HepG2 (cell line): ENCODE data around the gene CABLES1. TPM values are rescaled to one million over a fixed set of nuclear protein-coding genes. Genes with fewer than 3 reads are reported as not detected.

Source experiments
- BCL6 ChIP-seq: IDR thresholded peaks from 2 replicates; pipeline ENCODE4 v1.6.1; 2016; ENCODE audit warnings: missing genetic modification reagents, missing compliant biosample characterization
- CREB1 ChIP-seq, 2 experiments: fragments of 450-650 bp in 1 of 2; IDR thresholded peaks; 2 replicates each; pipeline ENCODE4 v1.6.1; 2016 to 2017; ENCODE audit warnings: control low read depth in 1 of 2, mild to moderate bottlenecking in 1 of 2, missing compliant biosample characterization in 1 of 2, missing genetic modification characterization in 1 of 2
- HHEX ChIP-seq: IDR thresholded peaks from 2 replicates; pipeline ENCODE4 v1.6.1; 2016; ENCODE audit warnings: control low read depth
- HNRNPUL1 ChIP-seq: fragments of 200-400 bp; formaldehyde crosslinking; IDR thresholded peaks from 2 replicates; pipeline ENCODE4 v1.6.1; 2017; ENCODE audit warnings: low read depth, mild to moderate bottlenecking, low read length, moderate library complexity
- KLF15 ChIP-seq: sonication (generic); formaldehyde crosslinking; IDR thresholded peaks from 2 replicates; pipeline ENCODE4 v1.8.1; 2023; ENCODE audit warnings: borderline replicate concordance, mild to moderate bottlenecking, inconsistent platforms, missing genetic modification reagents, mixed read lengths
- MBD4 ChIP-seq: IDR thresholded peaks from 2 replicates; pipeline ENCODE4 v1.6.1; 2012; ENCODE audit warnings: low read length, inconsistent platforms, borderline replicate concordance
- MTA3 ChIP-seq: sonication (generic); formaldehyde crosslinking; IDR thresholded peaks from 2 replicates; pipeline ENCODE4 v1.4.0; 2020; ENCODE audit warnings: missing genetic modification reagents
- PHB2 ChIP-seq: fragments of 450-650 bp; IDR thresholded peaks from 2 replicates; pipeline ENCODE4 v1.6.1; 2018; ENCODE audit not compliant: partially characterized antibody
- POLR2A ChIP-seq, 2 experiments: IDR thresholded peaks; 2 replicates each; pipeline ENCODE4 v1.6.1; 2011; ENCODE audit warnings: low read depth in 2 of 2, low read length in 2 of 2, mild to moderate bottlenecking in 1 of 2, moderate library complexity in 1 of 2; ENCODE audit not compliant: insufficient read depth in 1 of 2
- SIN3A ChIP-seq: IDR thresholded peaks from 2 replicates; pipeline ENCODE4 v1.6.1; 2011; ENCODE audit warnings: low read depth, mild to moderate bottlenecking, control low read depth, low read length, borderline replicate concordance
- U2AF2 ChIP-seq: fragments of 200-400 bp; formaldehyde crosslinking; IDR thresholded peaks from 2 replicates; pipeline ENCODE4 v1.6.1; 2017; ENCODE audit warnings: low read depth, mild to moderate bottlenecking, low read length
- ZFAT ChIP-seq: sonication (generic); formaldehyde crosslinking; conservative IDR thresholded peaks from 2 replicates; pipeline ENCODE4 v1.8.1; 2023; ENCODE audit warnings: missing genetic modification reagents, inconsistent platforms
- ZFP36L1 ChIP-seq: sonication (generic); formaldehyde crosslinking; IDR thresholded peaks from 2 replicates; pipeline ENCODE4 v1.8.0; 2022; ENCODE audit warnings: mild to moderate bottlenecking, missing genetic modification reagents, moderate library complexity
- ZNF720 ChIP-seq: sonication (generic); formaldehyde crosslinking; IDR thresholded peaks from 2 replicates; pipeline ENCODE4 v1.4.0; 2020; ENCODE audit warnings: missing genetic modification reagents
- ZNF737 ChIP-seq: sonication (generic); formaldehyde crosslinking; IDR thresholded peaks from 2 replicates; pipeline ENCODE4 v1.5.0; 2020; ENCODE audit warnings: missing genetic modification reagents, mild to moderate bottlenecking, borderline replicate concordance
- ZNF768 ChIP-seq: sonication (generic); formaldehyde crosslinking; IDR thresholded peaks from 2 replicates; pipeline ENCODE4 v1.4.0; 2020; ENCODE audit warnings: missing genetic modification reagents
- ZNF775 ChIP-seq: sonication (generic); formaldehyde crosslinking; IDR thresholded peaks from 2 replicates; pipeline ENCODE4 v1.4.0; 2020; ENCODE audit warnings: missing genetic modification reagents, mild to moderate bottlenecking, moderate library complexity, borderline replicate concordance
- ZNF781 ChIP-seq: sonication (generic); formaldehyde crosslinking; IDR thresholded peaks from 2 replicates; pipeline ENCODE4 v1.5.1; 2020; ENCODE audit warnings: borderline replicate concordance, mild to moderate bottlenecking, missing genetic modification reagents; ENCODE audit errors: not compliant biosample characterization
- ZNF839 ChIP-seq: sonication (generic); formaldehyde crosslinking; IDR thresholded peaks from 2 replicates; pipeline ENCODE4 v1.4.0; 2020; ENCODE audit warnings: missing genetic modification reagents, mild to moderate bottlenecking, borderline replicate concordance
- polyA plus RNA-seq, 8 experiments: library from polyadenylated mRNA; depleted of rRNA in 3 of 8; stranded (reverse) in 7 of 8; unstranded in 1 of 8; fragments of >200 nt; fragmentation: Illumina TruSeq in 4 of 8; extraction: Trizol in 4 of 8; gene quantifications; 2 replicates each; pipeline versions ENCODE4 v1.2.1 to v1.2.3, GENCODE V29; 2011 to 2016; ENCODE audit warnings: low read depth in 4 of 8, missing spikeins in 1 of 8, mixed read lengths in 1 of 8; ENCODE audit not compliant: insufficient read depth in 1 of 8
- total RNA-seq, 5 experiments: library from RNA; depleted of rRNA; stranded (reverse); fragments of >200 nt; fragmentation: Illumina TruSeq; extraction: Trizol; gene quantifications; 2 replicates each; pipeline ENCODE4 v1.2.3, GENCODE V29; 2016; ENCODE audit warnings: low read depth in 1 of 5
- TF ChIP-seq, protein P1 (sequence below): sonication (generic); formaldehyde crosslinking; IDR thresholded peaks from 2 replicates; pipeline ENCODE4 v1.4.0; 2020; ENCODE audit warnings: missing genetic modification reagents
- TF ChIP-seq, protein P2 (sequence below): sonication (generic); formaldehyde crosslinking; IDR thresholded peaks from 2 replicates; pipeline ENCODE4 v1.8.0; 2022; ENCODE audit warnings: mild to moderate bottlenecking, missing genetic modification reagents; ENCODE audit not compliant: insufficient replicate concordance
- TF ChIP-seq, protein P3 (sequence below): sonication (generic); formaldehyde crosslinking; IDR thresholded peaks from 2 replicates; pipeline ENCODE4 v1.5.1; 2020; ENCODE audit warnings: mild to moderate bottlenecking, missing genetic modification reagents, borderline replicate concordance

CABLES1 gene
- total and polyA plus RNA-seq, 2 of the 13 experiments (the other 11 are each of a cell fraction or from before 2014, with no cell fraction given) = 14.7 to 25.8 TPM

DNA sequence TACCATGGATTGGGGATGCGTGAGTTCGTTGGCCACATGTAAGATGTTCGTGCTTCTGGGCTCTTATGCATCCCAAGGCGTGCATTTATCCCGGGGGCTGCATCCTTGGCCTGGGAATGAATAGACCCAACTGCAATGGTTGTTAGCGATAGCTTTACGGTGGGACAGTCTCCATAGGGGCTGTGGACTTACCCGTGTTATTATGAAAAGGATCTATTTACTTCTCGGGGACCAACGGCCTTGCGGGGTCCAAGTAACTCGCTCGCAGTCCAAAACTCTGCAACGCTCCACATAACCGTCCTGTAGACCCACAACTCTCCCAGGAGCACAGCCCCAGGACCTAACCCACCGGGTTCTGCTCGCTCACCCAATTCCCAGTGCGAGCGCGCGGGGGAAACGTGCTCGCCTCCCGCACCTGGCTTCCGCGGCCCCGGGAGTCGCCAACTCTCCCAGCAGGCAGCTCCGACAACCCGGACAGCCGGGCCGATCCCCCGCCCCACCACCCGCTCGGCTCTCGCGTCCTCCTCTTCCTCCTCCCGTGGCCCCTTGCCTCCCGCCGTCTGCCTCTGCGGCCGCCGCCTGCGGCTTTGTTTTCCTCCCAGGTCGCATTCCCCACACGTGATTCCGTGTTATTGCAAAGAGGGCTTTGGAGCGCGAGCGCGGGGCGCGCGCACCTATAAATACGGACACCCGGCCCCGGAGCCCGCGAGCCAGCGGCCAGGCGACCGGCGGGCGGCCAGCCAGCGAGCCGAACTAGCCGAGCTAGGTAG, at the start of gene CABLES1 (continued):
- TF ChIP-seq, protein P1, sequence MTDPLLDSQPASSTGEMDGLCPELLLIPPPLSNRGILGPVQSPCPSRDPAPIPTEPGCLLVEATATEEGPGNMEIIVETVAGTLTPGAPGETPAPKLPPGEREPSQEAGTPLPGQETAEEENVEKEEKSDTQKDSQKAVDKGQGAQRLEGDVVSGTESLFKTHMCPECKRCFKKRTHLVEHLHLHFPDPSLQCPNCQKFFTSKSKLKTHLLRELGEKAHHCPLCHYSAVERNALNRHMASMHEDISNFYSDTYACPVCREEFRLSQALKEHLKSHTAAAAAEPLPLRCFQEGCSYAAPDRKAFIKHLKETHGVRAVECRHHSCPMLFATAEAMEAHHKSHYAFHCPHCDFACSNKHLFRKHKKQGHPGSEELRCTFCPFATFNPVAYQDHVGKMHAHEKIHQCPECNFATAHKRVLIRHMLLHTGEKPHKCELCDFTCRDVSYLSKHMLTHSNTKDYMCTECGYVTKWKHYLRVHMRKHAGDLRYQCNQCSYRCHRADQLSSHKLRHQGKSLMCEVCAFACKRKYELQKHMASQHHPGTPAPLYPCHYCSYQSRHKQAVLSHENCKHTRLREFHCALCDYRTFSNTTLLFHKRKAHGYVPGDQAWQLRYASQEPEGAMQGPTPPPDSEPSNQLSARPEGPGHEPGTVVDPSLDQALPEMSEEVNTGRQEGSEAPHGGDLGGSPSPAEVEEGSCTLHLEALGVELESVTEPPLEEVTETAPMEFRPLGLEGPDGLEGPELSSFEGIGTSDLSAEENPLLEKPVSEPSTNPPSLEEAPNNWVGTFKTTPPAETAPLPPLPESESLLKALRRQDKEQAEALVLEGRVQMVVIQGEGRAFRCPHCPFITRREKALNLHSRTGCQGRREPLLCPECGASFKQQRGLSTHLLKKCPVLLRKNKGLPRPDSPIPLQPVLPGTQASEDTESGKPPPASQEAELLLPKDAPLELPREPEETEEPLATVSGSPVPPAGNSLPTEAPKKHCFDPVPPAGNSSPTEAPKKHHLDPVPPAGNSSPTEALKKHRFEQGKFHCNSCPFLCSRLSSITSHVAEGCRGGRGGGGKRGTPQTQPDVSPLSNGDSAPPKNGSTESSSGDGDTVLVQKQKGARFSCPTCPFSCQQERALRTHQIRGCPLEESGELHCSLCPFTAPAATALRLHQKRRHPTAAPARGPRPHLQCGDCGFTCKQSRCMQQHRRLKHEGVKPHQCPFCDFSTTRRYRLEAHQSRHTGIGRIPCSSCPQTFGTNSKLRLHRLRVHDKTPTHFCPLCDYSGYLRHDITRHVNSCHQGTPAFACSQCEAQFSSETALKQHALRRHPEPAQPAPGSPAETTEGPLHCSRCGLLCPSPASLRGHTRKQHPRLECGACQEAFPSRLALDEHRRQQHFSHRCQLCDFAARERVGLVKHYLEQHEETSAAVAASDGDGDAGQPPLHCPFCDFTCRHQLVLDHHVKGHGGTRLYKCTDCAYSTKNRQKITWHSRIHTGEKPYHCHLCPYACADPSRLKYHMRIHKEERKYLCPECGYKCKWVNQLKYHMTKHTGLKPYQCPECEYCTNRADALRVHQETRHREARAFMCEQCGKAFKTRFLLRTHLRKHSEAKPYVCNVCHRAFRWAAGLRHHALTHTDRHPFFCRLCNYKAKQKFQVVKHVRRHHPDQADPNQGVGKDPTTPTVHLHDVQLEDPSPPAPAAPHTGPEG = peak; percentile 35; the same call in 1 of the 2 replicates
- TF ChIP-seq BCL6 (CRISPR knock-in tag) = peak; percentile 61
- no peak for TF ChIP-seq U2AF2
- TF ChIP-seq KLF15 (CRISPR knock-in tag) = 0 out of 2 replicates have a peak, but pooled peaks have one; percentile 27
- TF ChIP-seq, protein P2, sequence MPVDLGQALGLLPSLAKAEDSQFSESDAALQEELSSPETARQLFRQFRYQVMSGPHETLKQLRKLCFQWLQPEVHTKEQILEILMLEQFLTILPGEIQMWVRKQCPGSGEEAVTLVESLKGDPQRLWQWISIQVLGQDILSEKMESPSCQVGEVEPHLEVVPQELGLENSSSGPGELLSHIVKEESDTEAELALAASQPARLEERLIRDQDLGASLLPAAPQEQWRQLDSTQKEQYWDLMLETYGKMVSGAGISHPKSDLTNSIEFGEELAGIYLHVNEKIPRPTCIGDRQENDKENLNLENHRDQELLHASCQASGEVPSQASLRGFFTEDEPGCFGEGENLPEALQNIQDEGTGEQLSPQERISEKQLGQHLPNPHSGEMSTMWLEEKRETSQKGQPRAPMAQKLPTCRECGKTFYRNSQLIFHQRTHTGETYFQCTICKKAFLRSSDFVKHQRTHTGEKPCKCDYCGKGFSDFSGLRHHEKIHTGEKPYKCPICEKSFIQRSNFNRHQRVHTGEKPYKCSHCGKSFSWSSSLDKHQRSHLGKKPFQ (CRISPR knock-in tag) = no peak
- no peak for TF ChIP-seq HHEX (CRISPR knock-in tag)
- no peak for TF ChIP-seq ZFAT (CRISPR knock-in tag)
- peak; percentile 39; the same call in 1 of the 2 replicates for TF ChIP-seq SIN3A
- TF ChIP-seq HNRNPUL1 = no peak
- TF ChIP-seq POLR2A (IDR thresholded peaks at IDR 0.05; ENCODE audit: insufficient read depth in 1 of 2, low read depth in 2 of 2, low read length in 2 of 2) = peak in 1 of 2 experiments; percentile 58; a peak in 2 of 4 replicates
- no peak for TF ChIP-seq ZNF839 (CRISPR knock-in tag)
- TF ChIP-seq, protein P3, sequence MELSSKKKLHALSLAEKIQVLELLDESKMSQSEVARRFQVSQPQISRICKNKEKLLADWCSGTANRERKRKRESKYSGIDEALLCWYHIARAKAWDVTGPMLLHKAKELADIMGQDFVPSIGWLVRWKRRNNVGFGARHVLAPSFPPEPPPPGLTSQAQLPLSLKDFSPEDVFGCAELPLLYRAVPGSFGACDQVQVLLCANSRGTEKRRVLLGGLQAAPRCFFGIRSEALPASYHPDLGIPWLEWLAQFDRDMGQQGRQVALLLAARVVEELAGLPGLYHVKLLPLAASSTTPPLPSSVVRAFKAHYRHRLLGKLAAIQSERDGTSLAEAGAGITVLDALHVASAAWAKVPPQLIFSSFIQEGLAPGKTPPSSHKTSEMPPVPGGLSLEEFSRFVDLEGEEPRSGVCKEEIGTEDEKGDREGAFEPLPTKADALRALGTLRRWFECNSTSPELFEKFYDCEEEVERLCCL = no peak
- no peak for TF ChIP-seq ZNF775 (CRISPR knock-in tag)
- no peak for TF ChIP-seq MTA3
- no peak for TF ChIP-seq CREB1 (IDR thresholded peaks at IDR 0.05)
- no peak for TF ChIP-seq CREB1 (CRISPR knock-in tag; IDR thresholded peaks at IDR 0.05)
- peak; percentile 55 for TF ChIP-seq ZNF768 (CRISPR knock-in tag)
- no peak for TF ChIP-seq MBD4
- TF ChIP-seq PHB2 = no peak
- TF ChIP-seq ZNF720 (CRISPR knock-in tag) = no peak
- TF ChIP-seq ZNF781 (CRISPR knock-in tag) = peak; percentile 70
- TF ChIP-seq ZFP36L1 = peak; percentile 67
- TF ChIP-seq ZNF737 (CRISPR knock-in tag) = no peak
